Muscle layer of duodenum (tissue), 2 donors: ENCODE results near the gene BMS1.

Experiments used
- H3K27ac ChIP-seq: one replicate; pipeline ENCODE4 v1.7.0; 2013; ENCODE audit warnings: mild to moderate bottlenecking, low read length
- H3K27me3 ChIP-seq: one replicate; pipeline ENCODE4 v1.7.0; 2013; ENCODE audit warnings: low read depth, mild to moderate bottlenecking, control low read depth, low read length
- H3K36me3 ChIP-seq, 2 donors: one replicate each; pipeline ENCODE4 v1.7.0; 2013; ENCODE audit warnings: low read length in 2 of 2, control low read depth in 1 of 2, mild to moderate bottlenecking in 1 of 2; ENCODE audit not compliant: insufficient read depth in 2 of 2, control insufficient read depth in 1 of 2
- H3K4me1 ChIP-seq, 2 donors: one replicate each; pipeline ENCODE4 v1.7.0; 2013; ENCODE audit warnings: low read length in 2 of 2, mild to moderate bottlenecking in 2 of 2, control low read depth in 1 of 2, moderate library complexity in 1 of 2; ENCODE audit not compliant: insufficient read depth in 2 of 2, control insufficient read depth in 1 of 2
- H3K4me3 ChIP-seq, 2 donors: one replicate each; pipeline ENCODE4 v1.7.0; 2013; ENCODE audit warnings: low read length in 2 of 2, low read depth in 1 of 2, mild to moderate bottlenecking in 1 of 2
- H3K9me3 ChIP-seq, 2 donors: one replicate each; pipeline ENCODE4 v1.7.0; 2013; ENCODE audit warnings: low read length in 2 of 2, control low read depth in 1 of 2, mild to moderate bottlenecking in 1 of 2; ENCODE audit not compliant: control insufficient read depth in 1 of 2
- donor health status: healthy.

BMS1 gene

DNA sequence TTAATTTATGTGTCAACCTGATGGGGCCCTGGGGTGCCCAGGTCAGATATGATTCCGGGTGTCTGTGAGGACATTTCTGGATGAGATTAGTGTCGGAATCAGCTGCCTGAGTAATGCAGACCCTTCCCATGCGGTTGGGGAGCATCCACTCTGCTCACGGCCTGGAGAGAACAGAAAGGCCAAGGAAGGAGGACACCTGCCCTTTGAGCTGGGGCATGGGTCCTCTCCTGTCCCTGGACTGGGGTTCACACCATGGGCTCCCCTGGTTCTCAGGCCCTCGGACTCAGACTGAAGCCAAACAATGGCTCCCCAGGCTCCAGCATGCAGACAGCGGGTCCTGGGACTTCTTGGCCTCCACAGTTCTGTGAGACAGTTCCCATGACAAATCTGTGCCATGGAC, 94.3 kb downstream of the BMS1 start:
- Histone ChIP-seq H3K36me3 (no peaks in the 10 kb centered on the region), H3K27me3 (no peaks in the 10 kb centered on the region), H3K9me3 (peaks cover 0 to 7% of the 10 kb centered on the region in 2 donors), H3K4me1 (peaks cover 0 to 9% of the 10 kb centered on the region in 2 donors), H3K4me3 (no peak overlapping the region), H3K27ac (no peak overlapping the region)

DNA sequence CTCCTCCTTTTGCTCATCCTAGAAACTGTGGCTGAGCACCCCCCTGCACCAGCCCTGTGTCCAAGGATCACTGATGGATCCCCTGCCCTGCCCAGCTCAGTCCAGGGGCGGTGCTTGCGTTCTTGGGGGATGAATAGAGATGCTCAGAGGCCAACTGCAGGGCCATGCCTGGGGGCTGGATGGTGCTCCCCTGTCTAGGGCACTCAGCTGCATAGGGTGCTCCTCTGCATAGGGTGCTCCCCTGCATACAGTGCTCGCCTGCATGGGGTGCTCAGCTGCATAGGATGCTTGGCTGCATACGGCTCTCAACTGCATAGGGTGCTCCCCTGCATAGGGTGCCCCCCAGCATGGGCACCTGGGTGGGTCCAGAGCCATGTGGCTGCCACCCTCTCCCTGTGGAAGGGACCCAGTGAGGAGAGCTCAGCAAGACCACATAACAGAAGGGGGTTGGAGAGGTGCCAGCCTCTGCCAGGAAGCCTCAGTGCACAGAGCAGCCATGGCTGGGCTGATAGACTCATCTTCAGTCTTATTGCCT, 95.0 kb downstream of the BMS1 start:
- H3K4me1 ChIP-seq = peaks cover 0 to 9% of the 10 kb centered on the region in 2 donors
- no peaks in the 10 kb centered on the region for H3K27me3 ChIP-seq
- H3K36me3 ChIP-seq = no peaks in the 10 kb centered on the region
- no peak overlapping the region for H3K4me3 ChIP-seq
- no peak overlapping the region for H3K27ac ChIP-seq
- H3K9me3 ChIP-seq = peaks cover 0 to 13% of the 10 kb centered on the region in 2 donors

DNA sequence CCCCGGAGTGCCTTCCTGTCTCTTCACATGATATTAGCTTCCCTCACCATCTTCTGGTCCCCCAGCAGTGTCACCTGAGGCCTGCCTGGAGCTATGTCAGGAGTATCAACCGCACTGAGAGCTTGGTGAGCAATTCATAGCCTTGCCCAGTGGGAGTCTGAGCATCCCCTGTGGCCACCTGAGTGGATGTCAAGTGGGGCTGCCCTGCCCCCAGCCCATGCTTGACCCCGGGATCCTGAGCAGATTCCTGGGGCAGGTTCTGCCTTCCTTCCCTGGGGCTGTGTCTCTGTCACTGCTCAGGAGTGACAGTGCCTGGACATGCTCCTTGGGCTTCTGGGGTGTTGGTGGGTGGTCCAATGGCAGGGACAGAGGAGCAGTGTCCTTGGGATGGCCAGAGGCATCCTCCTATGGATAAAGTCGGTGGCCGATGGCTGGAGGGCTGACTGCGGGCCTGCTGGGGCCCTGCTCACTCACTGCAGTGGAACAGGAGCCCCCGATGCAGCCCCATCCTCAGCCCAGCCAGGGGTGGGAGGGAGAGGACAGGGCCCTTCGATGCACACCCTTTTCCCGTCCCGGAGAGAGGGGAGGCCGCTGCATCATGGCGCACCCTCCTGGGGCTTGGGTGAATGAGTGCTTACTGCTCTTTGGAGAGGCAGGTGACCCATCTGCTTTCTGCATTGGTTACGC, 95.7 kb downstream of the BMS1 start:
- no peak overlapping the region for H3K4me3 ChIP-seq
- H3K9me3 ChIP-seq = peaks cover 0 to 19% of the 10 kb centered on the region in 2 donors
- H3K27me3 ChIP-seq = no peaks in the 10 kb centered on the region
- H3K36me3 ChIP-seq = no peaks in the 10 kb centered on the region
- H3K27ac ChIP-seq = no peak overlapping the region
- peaks cover 0 to 9% of the 10 kb centered on the region in 2 donors for H3K4me1 ChIP-seq

DNA sequence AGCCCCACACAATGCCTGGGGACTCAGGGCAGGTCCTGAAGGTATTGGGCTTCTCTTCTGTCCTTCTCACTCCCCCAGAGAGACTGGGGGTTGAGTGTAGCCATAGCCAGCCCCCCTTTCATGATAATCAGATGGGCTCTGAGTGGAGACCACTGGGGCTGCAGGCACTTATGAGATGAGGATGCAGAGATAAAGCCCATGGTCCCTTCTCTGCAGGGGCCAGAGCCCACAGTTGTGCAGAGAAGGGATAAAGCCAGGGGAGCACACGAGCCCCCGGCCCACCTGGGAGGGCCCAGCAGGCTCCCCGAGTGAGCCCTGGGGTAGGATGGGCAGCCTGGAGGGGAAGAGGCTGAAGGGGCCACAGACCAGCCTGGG, 96.2 kb downstream of the BMS1 start:
- H3K4me1 ChIP-seq = peaks cover 0 to 9% of the 10 kb centered on the region in 2 donors
- H3K4me3 ChIP-seq = no peak overlapping the region
- no peak overlapping the region for H3K27ac ChIP-seq
- H3K36me3 ChIP-seq = no peaks in the 10 kb centered on the region
- H3K27me3 ChIP-seq = no peaks in the 10 kb centered on the region
- peaks cover 0 to 19% of the 10 kb centered on the region in 2 donors for H3K9me3 ChIP-seq

DNA sequence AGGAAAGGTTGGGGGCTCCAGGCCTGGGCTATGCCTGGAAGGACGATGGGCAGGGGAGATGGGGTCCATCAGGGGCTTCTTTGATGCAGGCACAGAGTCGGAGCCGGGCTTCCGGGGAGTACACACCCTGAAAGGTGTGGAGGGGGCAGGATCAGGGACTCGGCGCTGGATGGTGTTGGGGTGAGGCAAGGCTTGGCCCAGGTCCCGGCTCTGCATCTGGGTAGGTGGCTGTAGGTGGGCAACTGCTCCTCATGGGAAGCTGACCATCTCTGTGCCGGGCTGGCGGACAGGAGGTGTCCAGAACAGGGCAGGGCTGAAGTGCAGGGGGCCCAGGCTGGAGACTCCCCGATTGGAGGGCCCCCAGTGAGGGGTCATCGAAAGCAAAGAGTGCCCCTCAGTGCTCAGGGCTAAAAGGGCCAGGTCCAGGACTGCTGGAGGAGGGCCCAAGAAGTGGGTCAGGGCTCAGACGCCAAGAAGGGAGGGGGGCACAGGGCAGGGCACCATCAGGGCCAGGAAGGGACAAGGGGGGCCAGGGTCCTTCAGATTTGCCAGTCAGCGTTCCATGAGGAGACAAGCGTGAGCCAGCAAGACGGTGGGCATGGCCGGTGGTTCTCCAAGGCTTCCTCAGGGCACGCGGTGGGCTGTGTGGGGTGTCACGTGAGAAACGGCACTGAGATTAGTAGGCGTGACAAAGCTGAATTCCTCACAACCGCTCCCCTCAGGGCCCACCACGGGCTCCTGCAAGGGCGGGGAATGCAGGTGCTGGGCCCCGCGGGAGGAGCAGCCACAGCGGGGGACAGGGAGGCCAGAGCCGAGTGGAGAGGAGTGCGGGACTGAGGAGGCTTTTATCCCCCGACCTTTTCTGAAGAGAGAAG, 97.0 kb downstream of the BMS1 start:
- Histone ChIP-seq H3K9me3 (peaks cover 0 to 19% of the 10 kb centered on the region in 2 donors), H3K4me1 (peaks cover 0 to 9% of the 10 kb centered on the region in 2 donors), H3K27me3 (no peaks in the 10 kb centered on the region), H3K27ac (no peak overlapping the region), H3K4me3 (no peak overlapping the region), H3K36me3 (no peaks in the 10 kb centered on the region)

DNA sequence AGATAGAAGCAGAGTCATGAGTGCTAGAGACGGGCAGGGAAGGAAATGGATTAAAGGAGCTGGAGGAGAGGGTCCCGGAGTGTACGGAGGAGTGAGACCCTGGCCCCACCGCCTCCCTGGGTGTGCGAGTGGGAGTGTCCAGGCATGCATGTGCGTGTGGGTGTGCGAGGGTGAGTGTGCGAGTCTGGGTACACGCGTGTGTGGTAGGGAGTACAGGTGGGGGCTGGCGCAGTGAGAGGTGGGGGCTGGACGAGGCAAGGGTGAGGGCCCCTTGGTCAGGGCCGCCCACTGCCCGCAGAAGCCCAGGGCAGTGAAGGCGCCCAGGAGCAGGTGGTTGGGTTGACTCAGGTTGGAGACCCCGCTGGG, 97.6 kb downstream of the BMS1 start:
- Histone ChIP-seq H3K4me3 (no peak overlapping the region), H3K9me3 (peaks cover 0 to 19% of the 10 kb centered on the region in 2 donors), H3K36me3 (no peaks in the 10 kb centered on the region), H3K27me3 (no peaks in the 10 kb centered on the region), H3K27ac (no peak overlapping the region), H3K4me1 (peaks cover 0 to 7% of the 10 kb centered on the region in 2 donors)

DNA sequence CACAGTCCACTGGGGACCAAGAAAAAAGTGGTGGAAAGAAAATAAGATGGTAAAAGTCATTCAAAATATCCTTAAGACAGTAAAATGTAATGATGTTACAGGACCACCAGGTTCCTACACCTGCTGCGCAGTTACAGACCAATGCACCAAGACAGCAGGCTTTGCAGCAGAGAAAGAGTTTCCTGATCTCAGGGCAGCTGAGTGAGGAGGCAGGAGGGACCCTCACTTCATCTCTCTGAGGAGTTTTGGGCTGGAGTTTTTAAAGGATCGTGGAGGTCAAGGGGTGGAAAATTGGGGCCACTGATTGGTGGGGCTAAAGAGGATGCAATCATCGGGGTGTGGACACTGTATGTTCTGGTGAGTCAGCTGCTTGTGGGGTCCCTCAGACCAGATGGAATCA, 100.0 kb downstream of the BMS1 start:
- H3K27ac ChIP-seq = no peak overlapping the region

More for the DNA sequence above, 100.0 kb downstream of the BMS1 start:
- peaks cover 0 to 19% of the 10 kb centered on the region in 2 donors for H3K9me3 ChIP-seq
- H3K4me3 ChIP-seq = no peak overlapping the region
- no peaks in the 10 kb centered on the region for H3K36me3 ChIP-seq
- no peaks in the 10 kb centered on the region for H3K27me3 ChIP-seq
- H3K4me1 ChIP-seq = no peaks in the 10 kb centered on the region
